OCI-LY3 (cell line): ENCODE measurements around the gene RASIP1.

Experiments used
- H2AFZ ChIP-seq: fragments of 200-600, 300-600 bp; shearing (Covaris generic); 2 replicates; pipeline ENCODE4 v1.6.0; 2014; ENCODE audit warnings: antibody characterized with exemption, low read depth, low read length
- H3K27ac ChIP-seq: fragments of 200-600, 300-600 bp; sonication (generic); 2 replicates; pipeline ENCODE4 v1.5.1; 2014; ENCODE audit warnings: mild to moderate bottlenecking, low read length, moderate library complexity, mixed read lengths
- H3K27me3 ChIP-seq: fragments of 200-600, 300-600 bp; sonication (generic); 2 replicates; pipeline ENCODE4 v1.6.1; 2014; ENCODE audit warnings: low read depth, low read length, mixed read lengths
- H3K36me3 ChIP-seq: fragments of 200-600, 300-600 bp; sonication (generic); replicated peaks from 2 replicates; pipeline ENCODE3; 2014; ENCODE audit warnings: low read depth, low read length, mixed read lengths
- H3K4me1 ChIP-seq: fragments of 300-600, 200-600 bp; sonication (generic); 2 replicates; pipeline ENCODE4 v1.6.1; 2014; ENCODE audit warnings: low read length, mixed read lengths
- H3K4me2 ChIP-seq: fragments of 200-600, 300-600 bp; sonication (generic); 2 replicates; pipeline ENCODE4 v1.6.1; 2014; ENCODE audit warnings: low read length, mixed read lengths
- H3K4me3 ChIP-seq: fragments of 300-600, 200-600 bp; sonication (generic); 2 replicates; pipeline ENCODE4 v1.5.1; 2014; ENCODE audit warnings: antibody characterized with exemption, mild to moderate bottlenecking, low read length, moderate library complexity
- H3K79me2 ChIP-seq: fragments of 300-600, 200-600 bp; shearing (Covaris generic); 2 replicates; pipeline ENCODE4 v1.6.1; 2014; ENCODE audit warnings: mild to moderate bottlenecking, low read length, mixed read lengths
- H3K9ac ChIP-seq: fragments of 300-600, 200-600 bp; shearing (Covaris generic); 2 replicates; pipeline ENCODE4 v1.6.0; 2014; ENCODE audit warnings: mild to moderate bottlenecking, low read length, moderate library complexity
- H3K9me3 ChIP-seq: fragments of 200-600, 300-600 bp; shearing (Covaris generic); 2 replicates; pipeline ENCODE4 v1.6.1; 2014; ENCODE audit warnings: low read length, mixed read lengths; ENCODE audit not compliant: insufficient read depth
- H4K20me1 ChIP-seq: fragments of 200-600, 300-600 bp; sonication (generic); 2 replicates; pipeline ENCODE4 v1.6.1; 2016; ENCODE audit warnings: low read length, mixed read lengths; ENCODE audit not compliant: insufficient read depth
- CTCF ChIP-seq: fragments of 200-600, 300-600 bp; sonication (generic); IDR thresholded peaks from 2 replicates; pipeline ENCODE4 v1.5.1; 2014; ENCODE audit warnings: antibody characterized with exemption, low read length, low read depth
- EZH2phosphoT487 ChIP-seq: fragments of 200-600 bp; shearing (Covaris generic); IDR thresholded peaks from 2 replicates; pipeline ENCODE4 v1.6.1; 2018; ENCODE audit warnings: antibody characterized with exemption, mixed run types, low read depth

Gene RASIP1

GRCh38 chr19:48713864-48714755 lies 26.3 kb downstream of the RASIP1 start:
- H3K4me1 ChIP-seq, result peaks cover 15% of the 10 kb centered on the region
- no peaks in the 10 kb centered on the region for H3K27me3 ChIP-seq
- no peak for TF ChIP-seq EZH2phosphoT487
- TF ChIP-seq CTCF, result no peak
- H2AFZ ChIP-seq, result peak overlapping the region; percentile 87
- peak overlapping the region; percentile 89 for H3K9ac ChIP-seq
- no peaks in the 10 kb centered on the region for H4K20me1 ChIP-seq
- peaks cover 5% of the 10 kb centered on the region; the same call in 1 of the 2 replicates for H3K9me3 ChIP-seq
- H3K27ac ChIP-seq, result peak overlapping the region; percentile 44
- peaks cover 6% of the 10 kb centered on the region; the same call in 1 of the 2 replicates for H3K79me2 ChIP-seq
- H3K36me3 ChIP-seq, result peaks cover 6% of the 10 kb centered on the region
- peak overlapping the region; percentile 90 for H3K4me3 ChIP-seq
- peak overlapping the region; percentile 94 for H3K4me2 ChIP-seq

GRCh38 chr19:48713041-48713863 lies 27.2 kb downstream of the RASIP1 start:
- H4K20me1 ChIP-seq, result no peaks in the 10 kb centered on the region
- peaks cover 15% of the 10 kb centered on the region for H3K4me1 ChIP-seq
- H3K27ac ChIP-seq, result no peak overlapping the region
- H2AFZ ChIP-seq, result peak overlapping the region; percentile 87
- no peaks in the 10 kb centered on the region for H3K27me3 ChIP-seq
- peak overlapping the region; percentile 90 for H3K4me2 ChIP-seq
- H3K4me3 ChIP-seq, result peak overlapping the region; percentile 90
- H3K36me3 ChIP-seq, result peaks cover 6% of the 10 kb centered on the region
- peaks cover 6% of the 10 kb centered on the region; the same call in 1 of the 2 replicates for H3K79me2 ChIP-seq
- peak overlapping the region; percentile 71 for H3K9ac ChIP-seq
- H3K9me3 ChIP-seq, result peaks cover 5% of the 10 kb centered on the region; the same call in 1 of the 2 replicates
- TF ChIP-seq CTCF (no peak), EZH2phosphoT487 (no peak)

- Histone ChIP-seq H3K9ac (no peak overlapping the region), H3K27ac (no peak overlapping the region), H3K27me3 (no peaks in the 10 kb centered on the region), H3K4me2 (no peak overlapping the region), H3K4me1 (peaks cover 15% of the 10 kb centered on the region), H3K4me3 (no peak overlapping the region), H2AFZ (no peak overlapping the region), H3K9me3 (peaks cover 5% of the 10 kb centered on the region; the same call in 1 of the 2 replicates), H3K79me2 (peaks cover 6% of the 10 kb centered on the region; the same call in 1 of the 2 replicates), H4K20me1 (no peaks in the 10 kb centered on the region), H3K36me3 (peaks cover 6% of the 10 kb centered on the region)
- no peak for TF ChIP-seq EZH2phosphoT487
These were observed 29.2 kb downstream of the RASIP1 start for GRCh38 chr19:48711106-48711662.

GRCh38 chr19:48708471-48708870 lies 31.9 kb downstream of the RASIP1 start:
- Histone ChIP-seq H4K20me1 (no peaks in the 10 kb centered on the region), H3K4me1 (peaks cover 6% of the 10 kb centered on the region), H3K9ac (no peak overlapping the region), H2AFZ (no peak overlapping the region), H3K27me3 (no peaks in the 10 kb centered on the region), H3K4me3 (no peak overlapping the region), H3K4me2 (no peak overlapping the region), H3K27ac (no peak overlapping the region), H3K36me3 (peaks cover 6% of the 10 kb centered on the region), H3K9me3 (peaks cover 5% of the 10 kb centered on the region; the same call in 1 of the 2 replicates), H3K79me2 (0 out of 2 replicates have a peak, but pooled peaks cover 6% of the 10 kb centered on the region)
- TF ChIP-seq CTCF, result no peak
- no peak for TF ChIP-seq EZH2phosphoT487
